HG02610 (cell line): ENCODE measurements around the gene GHDC.
"Not testable (repeated sequence)": the region's sequence is repeated elsewhere in the genome, so short reads cannot be mapped to it uniquely, and the experiment has no call there.

ENCODE experiments used
- ATAC-seq: cut with Tn5 transposase; IDR thresholded peaks from one replicate; pipeline ENCODE4 v1.9.1; 2021; ENCODE audit warnings: mild to moderate bottlenecking, moderate library complexity; ENCODE audit not compliant: unreplicated experiment

GHDC gene

GRCh38 chr17:42159796-42160530, 34.3 kb downstream of the GHDC start:
- no peak for ATAC-seq

- ATAC-seq, result no peak
These were observed 38.7 kb downstream of the GHDC start for GRCh38 chr17:42155614-42156045.

GRCh38 chr17:42153919-42154742, 40.2 kb downstream of the GHDC start:
- ATAC-seq, result no peak

GRCh38 chr17:42146911-42147607, 47.2 kb downstream of the GHDC start:
- ATAC-seq, result no peak

GRCh38 chr17:42143138-42143537, 51.2 kb downstream of the GHDC start:
- ATAC-seq, result not testable (repeated sequence)

- ATAC-seq, result no peak
These were observed 51.9 kb downstream of the GHDC start for GRCh38 chr17:42142371-42142896.

GRCh38 chr17:42141382-42141781, 52.9 kb downstream of the GHDC start:
- ATAC-seq, result no peak

- ATAC-seq, result not testable (repeated sequence)
These were observed 53.6 kb downstream of the GHDC start for GRCh38 chr17:42140690-42141089.
